Activated CD8-positive, alpha-beta memory T cell treated with anti-CD3 and anti-CD28 coated beads, Interleukin-2, amount 50 U/mL, for 24 hours (primary cell): ENCODE measurements around the gene FTO.

Source experiments
- DNase-seq: peaks from one replicate; pipeline ENCODE4 v3.0.0-alpha.2; 2020; ENCODE audit errors: extremely low read depth

Gene FTO

DNA sequence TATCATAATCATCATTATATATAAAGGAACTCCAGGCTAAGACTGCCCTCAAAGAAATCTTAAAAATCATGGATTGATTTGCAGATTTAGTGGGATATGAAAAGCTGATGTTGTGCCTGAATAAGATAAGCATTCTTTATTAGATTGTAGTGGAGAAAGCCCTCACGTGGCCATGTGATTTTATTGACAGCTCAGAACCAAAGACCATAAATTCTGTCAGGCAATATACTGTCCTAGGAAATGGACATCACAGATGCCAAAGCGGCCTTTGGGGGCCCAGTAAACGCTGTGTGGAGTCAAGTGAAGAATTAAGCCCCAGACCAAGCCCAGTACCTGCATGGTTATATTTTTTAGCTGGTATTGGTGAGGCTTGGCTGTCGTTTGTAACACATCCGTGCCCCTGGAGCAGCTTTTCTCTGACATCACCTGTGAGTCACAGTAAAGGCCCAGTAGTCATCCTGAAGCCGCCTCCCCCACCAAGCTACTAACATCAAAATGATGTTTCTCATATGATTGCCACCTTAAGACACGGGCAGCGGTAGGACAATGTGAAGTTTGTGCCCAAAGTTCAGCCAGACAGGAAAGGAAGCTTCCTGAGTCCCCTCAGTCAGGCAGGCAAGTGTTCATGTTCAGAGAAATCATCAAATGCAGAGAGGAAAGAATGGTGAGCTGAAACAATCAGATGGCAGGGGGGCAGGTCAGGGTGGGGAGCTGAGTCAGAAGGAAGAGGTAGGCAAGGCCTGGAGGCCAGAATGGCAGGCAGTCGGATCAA lies 373.3 kb downstream of the FTO start:
- DNase-seq: no peak

DNA sequence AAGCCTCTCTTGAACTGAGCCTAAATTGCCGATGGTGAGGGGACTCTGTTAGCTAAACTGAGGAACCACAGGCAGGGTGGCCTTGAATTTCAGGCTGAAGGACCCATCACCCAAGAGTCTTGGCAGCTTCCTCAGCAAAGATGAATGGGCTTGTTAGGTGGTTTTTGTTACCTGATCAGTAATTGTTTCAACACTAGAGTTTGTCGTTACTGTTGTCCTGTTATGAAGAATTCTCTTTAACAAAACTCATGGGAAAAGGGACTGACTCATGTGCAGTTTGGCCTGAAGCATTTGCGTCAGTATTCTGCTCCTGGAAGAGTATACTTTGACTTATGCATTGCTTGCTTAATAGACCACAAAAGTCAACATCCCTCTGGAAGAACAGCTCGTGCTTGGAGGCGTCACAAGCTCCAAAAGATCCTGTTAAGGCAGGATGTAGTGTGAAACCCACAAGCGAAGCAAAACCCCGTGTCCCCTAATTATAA lies 376.6 kb downstream of the FTO start:
- no peak for DNase-seq

DNA sequence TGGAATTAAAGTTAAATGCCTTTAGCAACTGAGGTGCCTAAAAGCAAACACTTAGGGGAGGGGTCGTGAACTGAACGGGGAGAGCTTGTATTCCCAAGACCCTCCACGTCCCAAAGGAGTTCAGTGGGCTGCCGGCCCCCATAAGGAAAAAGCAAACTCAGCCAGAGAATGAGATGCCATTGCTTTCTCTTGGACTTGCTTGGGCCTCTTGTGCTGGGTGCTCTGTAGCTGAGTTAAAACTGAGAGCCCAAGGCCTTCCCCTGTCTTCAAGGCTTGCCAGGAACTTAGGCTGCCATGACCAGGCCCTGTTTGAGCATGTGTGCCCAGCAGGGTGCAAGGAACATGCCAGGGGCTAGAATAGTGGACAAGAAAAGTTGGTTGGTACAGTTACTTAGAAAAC lies 382.8 kb downstream of the FTO start:
- DNase-seq: no peak

DNA sequence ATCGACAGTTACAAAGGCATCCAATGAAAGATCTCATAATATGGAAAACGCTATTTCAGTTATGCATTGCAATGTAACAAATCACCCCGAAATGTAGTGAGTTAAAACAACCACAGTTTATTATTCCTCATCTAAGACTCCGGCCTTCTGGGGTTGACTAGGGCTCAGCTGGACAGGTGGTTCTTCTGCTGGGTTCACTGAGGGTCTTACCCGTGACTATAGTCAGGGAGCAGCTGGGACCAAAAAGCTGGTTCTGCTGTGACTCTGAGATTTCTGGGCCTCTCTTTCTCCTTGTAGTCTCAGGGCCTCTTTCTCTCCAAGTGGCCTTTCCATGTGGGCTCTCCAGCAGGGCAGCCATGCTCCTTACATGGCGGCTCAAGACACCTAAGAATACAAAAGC lies 386.6 kb downstream of the FTO start:
- DNase-seq: no peak

DNA sequence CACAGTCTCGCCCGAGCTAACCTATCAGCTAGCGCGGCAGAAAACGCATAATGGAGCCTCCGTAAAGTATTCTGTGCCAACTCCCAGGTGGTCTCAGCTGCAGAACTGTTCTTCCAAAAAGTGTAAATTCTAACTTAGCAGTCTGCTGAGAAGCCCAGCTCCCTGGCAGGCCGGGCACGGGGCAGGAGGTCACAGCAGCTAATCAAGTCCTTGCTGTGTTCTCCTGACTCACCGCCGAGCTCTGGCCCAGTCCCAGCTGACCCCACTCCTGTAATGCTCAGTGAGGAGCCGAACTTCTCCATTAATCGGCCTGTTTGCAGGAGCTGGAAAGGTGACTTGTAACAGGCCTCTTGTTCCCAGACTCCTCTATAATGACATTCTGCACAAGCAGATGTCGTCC lies 389.3 kb downstream of the FTO start:
- DNase-seq: no peak

DNA sequence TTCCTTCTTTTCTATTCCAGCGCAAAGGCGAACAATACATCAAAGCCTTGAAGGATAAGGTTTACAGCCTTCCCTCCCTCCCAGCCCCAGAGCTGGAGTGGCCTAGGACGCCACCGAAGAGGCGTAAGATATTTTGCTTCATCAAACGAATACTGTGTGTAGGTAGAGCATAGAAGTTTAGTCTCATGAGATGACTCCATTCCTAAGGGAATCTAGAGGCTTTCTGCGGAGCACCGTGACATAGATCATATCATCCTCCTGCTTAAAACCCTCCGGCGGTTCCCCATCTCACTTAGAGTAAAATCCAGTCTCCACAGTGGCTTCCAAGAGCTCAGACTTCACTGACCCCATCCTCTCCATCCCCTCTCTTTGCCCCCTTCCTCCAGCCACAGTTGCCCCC lies 390.7 kb downstream of the FTO start:
- DNase-seq: no peak

DNA sequence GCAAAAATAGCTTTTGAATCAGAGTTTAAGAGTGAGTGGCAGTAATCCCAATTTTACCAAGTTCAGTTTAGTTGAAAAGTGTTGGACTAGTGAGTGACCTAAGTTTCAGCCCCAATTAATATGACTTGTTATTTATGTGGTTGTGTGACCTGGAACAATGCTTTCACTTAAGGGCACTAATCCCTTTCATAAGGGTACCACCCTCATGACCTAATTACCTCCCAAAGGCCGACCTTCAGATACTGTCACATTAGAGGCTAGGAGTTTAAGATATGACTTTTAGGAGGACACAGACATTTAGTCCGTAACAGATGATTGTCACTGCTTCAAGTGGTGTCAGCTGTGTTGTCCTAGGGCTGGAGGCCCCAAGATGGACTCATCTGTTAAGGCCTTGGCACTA lies 392.7 kb downstream of the FTO start:
- no peak for DNase-seq

DNA sequence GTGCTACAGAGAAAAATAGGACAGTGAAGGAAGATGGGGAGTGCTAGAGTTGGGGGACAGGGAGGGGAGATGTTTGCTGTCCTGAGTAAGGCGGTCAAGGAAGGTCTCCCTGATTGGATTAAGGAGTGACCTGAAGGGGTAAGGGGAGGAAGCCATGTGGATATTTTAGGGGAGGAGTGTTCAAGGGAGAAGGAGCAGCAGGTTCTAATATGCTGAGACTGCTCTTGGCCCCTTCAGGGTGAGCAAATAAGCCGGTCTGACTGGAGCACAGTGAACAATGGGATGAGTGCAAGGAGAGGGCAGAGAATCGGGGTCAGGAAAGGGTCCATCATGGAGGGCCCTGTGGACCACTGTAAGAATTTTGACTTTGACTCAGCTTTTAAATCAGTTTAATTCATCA lies 393.8 kb downstream of the FTO start:
- no peak for DNase-seq

DNA sequence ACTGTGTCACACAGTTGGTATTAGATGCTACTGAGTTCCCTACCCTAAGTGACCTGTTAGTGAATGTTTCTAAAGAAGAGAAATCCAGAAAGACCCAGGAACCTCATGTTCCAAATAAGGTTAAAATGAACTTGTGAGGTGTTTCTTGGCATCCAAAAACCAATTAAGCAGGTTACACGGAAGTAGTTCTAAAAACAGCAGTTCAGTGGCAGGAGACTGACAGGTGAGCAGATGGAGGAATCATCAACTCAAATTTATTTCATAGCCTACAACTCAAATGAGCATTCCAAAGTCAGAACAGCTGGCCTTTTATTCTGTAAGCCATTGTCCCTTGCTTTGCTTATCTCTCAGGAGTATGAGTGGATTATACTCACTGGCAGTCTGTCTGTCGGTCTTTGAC lies 394.3 kb downstream of the FTO start:
- DNase-seq: no peak

DNA sequence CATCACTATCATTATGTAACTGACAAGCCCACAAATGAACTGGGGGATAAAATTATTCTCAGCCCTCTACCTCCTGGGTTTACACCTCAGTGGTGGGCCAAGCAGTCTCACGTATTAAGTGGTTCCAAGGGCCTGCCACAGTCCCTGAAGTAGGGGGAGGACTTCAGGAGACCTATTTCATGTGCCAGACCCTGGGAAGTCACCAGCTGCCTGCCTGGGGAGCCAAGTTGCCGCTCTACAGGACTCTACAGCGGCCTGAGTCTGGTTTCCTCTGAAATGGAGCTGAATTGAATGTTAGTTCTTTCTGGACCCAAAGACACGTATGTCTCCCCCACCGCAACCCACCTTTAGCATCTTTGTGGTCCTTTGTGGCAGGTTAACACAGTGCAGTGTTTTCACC lies 395.7 kb downstream of the FTO start:
- DNase-seq: no peak

DNA sequence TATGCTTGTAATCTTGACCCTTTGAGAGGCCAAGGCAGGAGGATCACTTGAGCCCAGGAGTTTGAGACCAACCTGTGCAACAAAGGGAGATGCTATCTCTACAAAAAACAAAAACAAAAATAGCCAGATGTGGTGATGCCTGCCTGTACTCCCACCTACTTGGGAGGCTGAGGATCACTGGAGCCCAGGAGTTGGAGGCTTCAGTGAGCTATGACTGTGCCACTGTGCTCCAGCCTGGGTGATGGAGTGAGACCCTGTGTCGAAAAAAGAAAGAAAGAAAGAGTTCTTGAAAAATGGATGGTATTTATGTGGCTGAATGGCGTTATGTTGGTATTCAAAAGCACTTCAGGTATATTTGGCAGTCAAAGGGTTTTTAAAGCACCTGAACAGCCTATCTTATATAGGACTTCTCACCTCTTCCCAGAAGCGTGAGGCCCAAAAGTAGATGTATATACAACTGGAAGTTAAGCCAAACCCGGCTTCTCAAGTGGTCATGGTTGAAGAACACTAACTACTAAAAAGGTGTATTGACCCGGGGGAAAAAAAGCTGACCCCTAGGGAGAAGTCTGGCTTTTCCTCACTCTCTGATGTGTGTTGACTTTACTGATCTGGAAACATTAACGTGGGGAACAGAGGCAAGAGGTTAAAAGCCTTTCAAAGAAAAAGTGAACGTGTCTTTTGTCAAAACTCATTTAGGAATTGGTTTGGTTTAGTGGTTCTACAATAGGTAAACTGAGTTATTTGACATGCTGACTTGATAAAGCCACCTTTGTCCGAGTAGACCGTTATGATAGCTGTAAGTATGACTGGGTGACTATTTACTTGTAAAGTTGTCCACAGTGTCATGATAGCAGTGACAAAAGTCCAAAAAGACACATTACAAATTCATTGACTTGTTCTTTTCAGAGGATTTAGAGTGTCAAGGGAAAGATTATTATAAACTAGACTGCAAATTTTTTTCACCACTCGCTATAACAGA lies 399.2 kb downstream of the FTO start:
- no peak for DNase-seq

DNA sequence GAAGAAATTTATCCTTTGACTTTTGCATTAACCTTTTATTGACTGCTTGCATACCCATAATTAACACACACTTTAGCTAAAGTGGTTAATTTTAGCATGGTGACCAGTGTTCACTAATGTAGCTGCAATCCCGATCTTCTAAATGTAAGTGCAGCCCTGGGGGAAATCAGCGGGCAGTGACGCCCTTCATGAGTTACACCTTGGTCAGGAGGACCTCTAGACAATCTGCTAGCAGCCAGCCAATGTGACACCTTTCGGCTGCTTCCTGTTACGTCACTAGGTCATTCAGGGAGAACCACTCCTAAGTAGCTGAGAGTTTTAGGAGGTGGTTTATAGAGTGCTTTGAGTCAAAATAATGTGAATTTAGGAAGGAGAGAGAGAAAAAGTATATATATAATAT lies 402.1 kb downstream of the FTO start:
- DNase-seq: no peak

DNA sequence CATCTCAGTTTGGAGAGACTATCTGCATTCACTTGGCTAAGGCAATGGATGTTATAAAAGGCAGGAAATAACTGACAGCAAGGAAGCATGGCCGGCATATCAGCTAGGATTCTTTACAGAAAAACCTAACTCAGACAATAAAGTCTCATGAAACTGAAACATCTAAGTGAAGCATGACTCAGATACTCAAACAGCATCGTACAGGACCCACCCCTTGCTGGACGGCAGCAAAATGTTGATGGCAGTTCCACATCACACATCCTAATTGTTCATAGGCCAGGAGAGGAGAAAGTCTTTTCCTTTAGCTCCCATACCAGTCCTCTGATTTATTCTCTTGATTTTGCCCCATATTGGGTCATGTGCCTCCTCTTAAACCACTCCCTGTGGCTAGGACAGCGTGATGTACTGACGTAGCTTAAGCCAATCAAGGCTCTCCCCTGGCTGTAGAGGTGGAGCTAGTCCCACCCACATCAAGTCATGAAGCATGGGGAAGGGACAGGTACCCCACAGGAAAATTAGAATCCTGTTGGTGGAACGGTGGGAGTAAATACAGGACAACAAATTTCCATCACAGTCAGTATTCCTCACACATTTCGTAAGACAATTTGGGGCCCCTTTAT lies 403.7 kb downstream of the FTO start:
- no peak for DNase-seq

DNA sequence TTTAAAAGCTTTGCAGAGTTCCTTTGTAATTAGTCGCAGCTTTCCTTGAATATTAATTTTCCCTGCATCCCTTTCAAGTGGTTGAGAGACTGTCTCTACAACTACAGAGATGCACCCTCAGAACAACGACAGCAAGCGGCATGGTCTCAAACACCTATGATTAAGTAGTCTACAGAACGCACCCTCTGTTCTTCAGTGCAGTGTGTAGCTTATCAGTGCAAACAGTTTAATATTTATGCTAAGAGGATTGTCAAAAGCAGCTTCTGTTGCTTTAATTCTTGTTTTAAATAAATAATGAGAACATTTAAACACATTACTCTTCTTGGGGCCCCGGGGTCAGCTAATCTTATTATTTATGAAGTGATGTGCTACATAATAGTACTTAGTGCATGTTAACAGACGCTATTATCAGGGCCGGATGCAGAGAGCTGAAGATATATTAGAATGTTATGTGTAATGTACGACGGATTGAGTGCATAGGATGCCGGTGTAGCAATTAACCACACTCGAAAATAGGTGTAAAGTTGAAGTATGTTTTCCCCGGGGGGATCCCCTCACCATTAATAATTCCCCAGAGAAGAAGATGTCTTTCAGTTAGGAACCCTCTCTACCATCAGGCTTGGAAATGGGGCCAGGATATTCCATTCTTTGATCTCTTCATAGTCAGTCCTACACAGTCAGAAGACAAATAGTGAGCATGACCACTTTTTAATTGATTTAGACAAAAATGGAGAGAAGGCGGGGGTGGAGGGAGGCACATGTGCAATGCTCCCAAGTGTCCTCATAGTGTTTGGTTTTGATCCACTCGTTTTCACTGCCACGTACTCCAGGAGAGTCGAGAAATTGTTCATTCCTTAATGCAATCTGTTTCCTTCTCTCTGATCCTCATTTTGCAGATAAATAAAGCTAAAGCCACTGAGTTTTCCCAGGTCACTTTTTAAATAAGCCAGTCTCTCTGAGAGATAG lies 406.3 kb downstream of the FTO start:
- no peak for DNase-seq

DNA sequence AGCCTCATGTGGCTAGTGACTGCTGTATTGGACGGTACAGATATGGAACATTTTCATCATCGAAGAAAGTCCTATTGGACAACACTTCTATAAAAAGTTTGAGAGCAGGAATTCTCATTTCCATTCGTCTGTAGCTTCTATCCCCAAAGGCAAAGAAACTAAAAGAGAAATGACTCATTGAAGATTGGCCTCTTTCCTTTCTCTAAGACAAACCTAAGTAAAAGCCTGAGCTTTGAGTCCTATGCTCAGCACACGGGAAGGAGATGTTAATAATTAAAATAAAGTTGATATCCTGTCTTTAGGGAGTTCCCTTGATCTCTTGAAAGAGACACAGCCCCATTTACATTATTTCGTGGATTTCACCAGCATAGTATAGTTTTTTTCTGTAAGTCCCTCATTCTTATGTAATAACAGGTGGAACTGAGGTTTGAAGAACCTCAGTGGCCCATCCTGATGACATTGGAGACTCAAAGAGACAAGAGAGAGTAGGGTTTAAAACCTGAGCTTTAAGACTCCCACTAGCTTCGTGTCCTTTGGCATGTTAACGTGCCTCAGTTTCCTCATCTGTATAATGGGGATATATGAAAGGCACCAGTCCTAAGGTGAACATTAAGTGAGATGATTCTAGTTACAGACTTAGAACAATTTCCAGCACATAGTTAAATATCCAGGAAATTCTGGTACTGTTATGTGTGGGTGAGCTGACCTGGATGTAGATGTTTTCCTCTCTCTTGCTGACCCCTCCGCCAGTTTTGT lies 408.7 kb downstream of the FTO start:
- no peak for DNase-seq

DNA sequence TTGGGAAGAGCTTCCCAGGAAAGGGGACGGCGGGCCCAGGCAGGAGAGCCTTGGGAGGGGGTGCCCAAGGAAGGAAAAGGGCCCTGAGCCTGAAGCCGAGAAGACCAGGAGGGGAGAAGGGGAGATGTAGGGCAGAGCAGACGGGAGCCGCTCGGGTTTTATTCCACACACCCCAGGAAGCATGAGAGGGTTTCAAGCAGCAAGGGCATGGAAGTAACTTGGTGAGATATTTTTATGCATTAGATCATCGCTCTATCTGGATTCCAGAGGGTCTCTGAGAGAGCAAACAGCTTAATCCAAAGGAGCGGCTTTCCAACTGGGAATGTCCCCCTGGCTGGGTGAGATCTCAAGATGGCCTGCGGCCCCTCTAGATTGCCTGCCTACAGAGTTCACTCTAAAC lies 411.6 kb downstream of the FTO start:
- no peak for DNase-seq

DNA sequence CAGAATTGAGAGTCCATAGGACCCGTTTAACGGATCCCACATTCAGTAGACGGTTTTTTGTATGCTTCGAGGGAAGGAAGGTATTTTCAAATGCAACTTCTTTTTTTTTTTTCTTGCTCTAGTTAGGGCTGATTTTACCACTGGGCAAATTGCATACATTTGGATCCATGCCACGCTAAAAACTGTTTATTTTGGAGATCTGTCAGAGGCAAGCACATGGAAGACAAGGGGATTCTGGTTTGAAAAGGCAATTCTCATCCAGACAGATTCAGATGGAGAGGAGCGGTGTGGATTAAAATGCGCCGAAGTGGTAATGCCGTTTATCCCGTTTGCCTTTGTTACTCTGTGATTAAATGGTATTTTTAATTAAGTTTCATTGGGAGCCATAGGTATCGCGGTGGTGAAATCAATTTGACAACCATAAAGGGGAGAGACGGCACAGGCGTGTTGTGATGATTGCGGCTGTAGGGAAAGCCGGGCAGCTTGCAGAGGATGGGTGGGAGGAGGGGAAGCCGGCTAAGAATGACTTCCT lies 412.2 kb downstream of the FTO start:
- no peak for DNase-seq

DNA sequence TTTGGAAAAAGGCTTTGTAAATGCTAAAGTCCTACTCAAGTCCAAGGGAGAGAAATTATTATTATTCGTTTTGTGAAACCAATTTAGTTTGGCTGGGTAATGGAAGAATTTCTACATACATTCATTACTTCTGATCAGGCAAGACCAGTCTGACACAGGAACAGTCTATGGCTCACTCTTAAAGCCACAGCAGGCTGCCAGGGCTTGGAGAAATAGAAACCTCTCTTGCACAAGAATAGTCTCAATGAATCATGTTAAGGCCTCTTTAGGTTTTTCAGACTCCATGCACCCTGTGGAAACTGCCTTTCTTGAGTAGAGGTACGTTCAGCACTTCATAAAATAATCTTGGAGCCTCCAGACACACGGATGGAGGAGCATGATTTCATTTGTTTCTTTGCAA lies 414.9 kb downstream of the FTO start:
- DNase-seq: no peak

DNA sequence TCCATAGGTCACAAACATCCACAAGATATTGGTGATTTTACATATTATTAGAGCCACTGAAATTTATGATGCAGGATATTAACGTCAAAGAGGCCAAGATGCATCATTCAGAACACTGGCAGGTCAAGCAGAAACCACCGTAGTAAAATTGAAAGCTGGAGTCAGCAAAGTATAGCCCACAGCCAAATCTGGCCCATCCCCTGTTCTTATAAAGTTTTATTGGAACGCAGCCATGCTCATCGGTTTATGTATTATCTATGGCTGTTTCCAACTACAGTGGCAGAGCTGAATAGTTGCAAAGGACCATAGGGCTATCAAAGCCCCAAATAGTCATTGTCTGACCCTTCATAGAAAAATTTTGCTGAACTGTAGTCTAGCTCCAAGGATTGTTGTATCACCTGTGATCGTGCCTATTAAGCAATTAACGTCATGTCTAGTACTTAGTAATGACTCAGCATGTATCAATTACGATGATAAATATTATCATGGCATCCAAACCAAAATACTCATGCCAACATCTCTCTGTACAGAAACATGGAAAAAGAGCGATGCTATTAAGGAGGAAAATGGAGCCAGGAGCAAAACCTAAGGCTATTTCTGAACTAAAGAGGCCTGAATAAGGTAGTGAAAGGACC lies 417.0 kb downstream of the FTO start:
- no peak for DNase-seq
